Epithelial cell of prostate (primary cell): ENCODE measurements around the gene GH1.
"Not testable (repeated sequence)": the region's sequence is repeated elsewhere in the genome, so short reads cannot be mapped to it uniquely, and the experiment has no call there.

ENCODE experiments used
- DNase-seq: peaks from one replicate; pipeline ENCODE4 v3.0.0-alpha.2; 2011; ENCODE audit warnings: low read depth, low spot score
- H3K27ac ChIP-seq: fragments of 450-650 bp; 2 replicates; pipeline ENCODE4 v1.5.1; 2017; ENCODE audit warnings: mild to moderate bottlenecking

Gene GH1

DNA sequence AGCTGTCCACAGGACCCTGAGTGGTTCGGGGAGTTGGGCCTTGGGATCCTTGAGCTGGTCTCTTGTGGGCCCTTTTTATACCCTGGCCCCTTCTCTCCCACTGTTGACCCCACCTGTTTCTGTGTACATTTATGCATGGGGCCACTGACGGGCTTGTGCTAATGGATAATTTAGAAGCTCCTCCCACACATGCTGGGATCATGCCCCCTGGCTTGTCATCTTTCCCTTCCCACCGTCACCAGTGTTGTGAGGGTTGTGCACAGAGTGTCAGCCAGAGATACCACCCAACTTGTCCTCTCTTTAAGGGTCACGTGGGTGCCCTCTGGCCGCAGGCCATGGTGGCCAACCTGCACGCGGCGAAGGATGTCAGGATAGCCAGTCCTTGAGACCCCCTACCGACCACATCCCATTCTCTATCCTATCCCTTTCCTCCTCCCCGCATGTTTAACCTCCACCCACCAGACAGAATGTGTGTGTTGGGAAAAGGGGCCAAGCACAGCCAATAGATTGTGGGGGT lies at the start of gene GH1:
Gene GH1, minus strand, starts transcription at position 51 of the 517 bp plus-strand sequence. CDS start 63 bp downstream, outside the sequence.
- not testable (repeated sequence) for DNase-seq, H3K27ac ChIP-seq

DNA sequence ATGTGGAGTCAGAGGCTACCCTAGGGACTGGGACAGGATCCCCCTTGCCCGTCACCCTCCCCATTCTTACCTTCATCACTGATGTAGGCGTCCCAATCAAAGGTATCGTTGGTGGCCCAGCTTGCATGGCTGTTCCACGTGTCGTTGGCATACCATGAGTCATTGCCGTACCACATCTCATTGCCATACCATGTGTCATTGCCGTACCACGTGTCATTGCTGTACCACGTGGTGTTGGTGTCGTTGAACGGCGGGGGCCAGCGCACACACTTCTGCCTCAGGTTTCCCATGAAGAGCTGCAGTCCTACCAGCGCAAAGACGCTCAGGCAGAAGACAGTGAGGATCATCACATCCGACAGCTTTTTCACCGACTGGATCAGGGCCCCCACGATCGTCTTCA lies 49.3 kb upstream of the GH1 start:
- DNase-seq: no peak
- no peak overlapping the region for H3K27ac ChIP-seq

DNA sequence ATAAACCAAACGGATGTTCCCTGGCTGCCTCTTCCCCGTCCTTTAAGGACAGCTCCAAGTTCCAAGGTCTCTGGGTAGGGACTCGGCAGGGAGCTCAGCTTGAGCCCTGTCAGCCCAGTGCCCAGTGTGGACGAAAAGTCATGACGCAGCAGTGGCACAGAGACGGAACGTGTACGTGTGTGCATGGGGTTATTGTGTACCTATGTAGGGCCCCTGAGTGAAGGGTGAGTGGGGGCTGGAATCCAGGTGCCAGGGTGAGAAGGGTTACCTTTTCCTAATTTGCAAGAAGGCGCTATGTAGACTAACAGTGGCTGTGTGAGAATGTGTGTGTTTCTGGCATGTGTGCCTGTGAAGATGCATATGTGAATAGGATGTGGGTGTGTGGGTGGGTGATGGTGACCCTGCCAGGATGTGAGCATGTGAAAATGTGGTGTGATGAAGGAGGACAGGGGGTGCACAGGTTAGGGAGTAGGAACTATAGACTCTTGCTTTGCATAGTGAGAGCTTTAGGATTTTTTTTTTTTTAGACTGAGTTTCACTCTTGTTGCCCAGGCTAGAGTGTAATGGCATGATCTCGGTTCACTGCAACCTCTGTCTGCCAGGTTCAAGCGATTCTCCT lies 48.1 kb upstream of the GH1 start:
- H3K27ac ChIP-seq: no peak overlapping the region
- DNase-seq: no peak

DNA sequence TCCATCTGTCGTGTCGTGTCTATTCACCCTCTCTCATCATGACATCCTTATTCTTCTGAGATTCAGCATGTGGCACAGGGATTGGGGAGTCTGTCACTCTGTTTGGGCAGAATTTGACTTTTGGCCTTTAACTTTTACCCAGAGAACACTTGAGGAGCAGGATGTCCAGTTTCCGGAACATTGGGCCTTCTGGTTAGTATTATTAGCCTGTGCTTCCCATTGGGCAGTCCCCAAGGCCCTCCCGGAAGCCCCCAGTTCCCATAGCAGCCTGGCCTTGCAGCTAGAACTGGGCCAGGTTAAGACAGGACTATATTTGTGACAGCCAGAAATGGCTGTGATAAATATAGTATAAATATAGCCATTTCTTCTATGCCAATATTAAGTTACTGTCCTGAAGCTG lies 44.5 kb upstream of the GH1 start:
- no peak for DNase-seq
- no peak overlapping the region for H3K27ac ChIP-seq

DNA sequence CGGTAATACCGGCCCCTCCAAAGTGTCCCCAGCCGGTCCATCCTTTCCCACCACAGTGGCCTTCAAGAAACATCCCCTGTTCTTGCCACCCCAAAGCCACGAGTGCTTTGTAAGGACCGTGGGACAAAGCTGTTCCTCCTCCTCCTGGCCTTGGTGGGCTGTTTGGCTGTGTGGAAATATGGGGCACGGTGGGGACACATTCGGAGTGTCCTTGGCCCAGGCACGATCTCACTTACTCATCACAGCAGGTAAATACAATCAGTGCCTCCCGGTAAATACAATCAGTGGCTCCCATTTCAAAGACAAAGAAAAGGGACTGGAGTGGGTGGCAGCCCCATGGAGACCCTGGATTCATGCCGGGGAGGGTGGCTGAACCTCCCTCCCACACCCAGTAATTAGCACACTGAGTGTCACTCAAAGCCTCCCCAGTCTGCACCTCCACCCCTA lies 43.7 kb upstream of the GH1 start:
- DNase-seq: no peak

DNA sequence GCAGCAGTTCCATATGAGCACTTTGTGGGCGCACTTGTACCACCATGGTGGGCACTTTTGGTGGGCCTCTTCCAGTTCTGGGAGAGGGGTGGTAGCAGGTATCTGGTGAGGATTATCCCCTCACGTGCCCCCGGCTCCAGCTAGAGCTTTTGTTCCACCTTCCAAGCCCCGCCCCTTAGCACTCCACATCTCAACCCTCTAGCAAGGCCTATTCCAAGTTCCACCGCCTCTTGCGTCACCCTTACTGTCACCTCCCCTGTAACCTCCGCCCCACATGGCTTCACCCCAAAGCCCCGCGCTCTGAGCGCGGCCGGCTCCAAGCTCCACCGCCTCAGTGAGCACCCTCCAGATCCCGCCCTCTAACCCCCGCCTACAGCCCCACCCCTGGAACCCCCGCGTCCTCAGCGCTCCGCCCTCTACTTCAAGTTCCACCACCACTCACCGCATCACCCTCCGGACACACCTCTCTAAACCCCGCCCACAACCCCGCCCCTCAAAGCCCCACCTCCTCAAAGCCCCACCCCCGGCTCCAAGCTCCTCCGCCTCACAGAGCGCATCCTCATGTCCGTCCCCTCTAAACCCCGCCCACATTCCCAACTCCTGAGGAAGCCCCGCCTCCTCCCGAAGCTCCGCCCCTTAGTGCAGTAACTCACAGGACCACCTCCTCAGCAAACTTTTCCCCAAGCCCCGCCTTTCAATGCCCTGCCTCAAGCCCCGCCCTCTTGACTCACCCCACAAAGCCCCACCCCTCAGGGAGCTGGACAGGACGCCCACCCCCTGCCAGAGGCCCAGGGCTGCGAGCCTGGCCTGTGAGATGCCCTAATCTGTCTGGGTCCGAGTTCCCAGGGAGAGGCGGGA lies 42.9 kb upstream of the GH1 start:
- DNase-seq: no peak

More for the DNA sequence above, 43.7 kb upstream of the GH1 start:
- H3K27ac ChIP-seq: no peak overlapping the region

DNA sequence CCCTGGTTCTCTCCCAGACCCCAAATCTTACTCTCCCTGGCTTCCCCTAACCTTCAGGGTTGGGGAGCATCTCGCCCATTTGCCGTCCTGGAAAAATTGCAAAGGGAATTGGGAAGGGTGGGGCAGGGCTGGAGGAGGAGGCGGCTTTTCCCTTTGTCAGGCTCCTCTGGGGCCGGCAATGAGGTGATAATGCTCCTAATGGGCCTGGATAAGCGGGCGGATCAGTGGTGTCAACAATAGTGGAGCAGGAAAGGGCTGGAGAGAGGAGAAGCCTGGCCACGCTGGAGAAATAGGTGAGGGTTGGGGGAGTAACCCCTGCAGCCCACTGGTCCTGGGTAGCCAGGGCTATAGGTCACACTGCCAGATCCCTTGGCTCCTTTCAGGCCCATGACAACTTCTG lies 41.8 kb upstream of the GH1 start:
- no peak for DNase-seq
- H3K27ac ChIP-seq: no peak overlapping the region

More for the DNA sequence above, 42.9 kb upstream of the GH1 start:
- no peak overlapping the region for H3K27ac ChIP-seq

DNA sequence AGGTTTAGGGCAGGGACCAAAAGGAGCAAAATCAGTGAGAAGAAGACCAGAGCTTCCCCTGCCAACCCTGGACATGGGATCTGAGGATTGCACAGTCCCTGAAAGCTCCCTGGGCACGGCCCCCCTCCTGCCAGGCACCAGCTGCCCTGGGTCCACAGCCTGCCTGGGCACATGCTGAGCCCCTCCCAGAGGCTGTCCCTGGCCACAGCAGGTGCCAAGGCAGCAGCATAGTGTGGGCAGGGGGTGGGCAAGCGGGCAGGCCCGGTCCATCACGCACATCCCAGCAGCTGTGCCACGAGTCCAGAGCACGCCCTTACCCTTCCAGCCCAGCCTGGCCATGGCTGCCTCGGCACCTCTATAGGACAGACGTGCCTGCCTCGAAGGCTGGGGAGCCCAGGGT lies 41.4 kb upstream of the GH1 start:
- no peak overlapping the region for H3K27ac ChIP-seq
- no peak for DNase-seq

DNA sequence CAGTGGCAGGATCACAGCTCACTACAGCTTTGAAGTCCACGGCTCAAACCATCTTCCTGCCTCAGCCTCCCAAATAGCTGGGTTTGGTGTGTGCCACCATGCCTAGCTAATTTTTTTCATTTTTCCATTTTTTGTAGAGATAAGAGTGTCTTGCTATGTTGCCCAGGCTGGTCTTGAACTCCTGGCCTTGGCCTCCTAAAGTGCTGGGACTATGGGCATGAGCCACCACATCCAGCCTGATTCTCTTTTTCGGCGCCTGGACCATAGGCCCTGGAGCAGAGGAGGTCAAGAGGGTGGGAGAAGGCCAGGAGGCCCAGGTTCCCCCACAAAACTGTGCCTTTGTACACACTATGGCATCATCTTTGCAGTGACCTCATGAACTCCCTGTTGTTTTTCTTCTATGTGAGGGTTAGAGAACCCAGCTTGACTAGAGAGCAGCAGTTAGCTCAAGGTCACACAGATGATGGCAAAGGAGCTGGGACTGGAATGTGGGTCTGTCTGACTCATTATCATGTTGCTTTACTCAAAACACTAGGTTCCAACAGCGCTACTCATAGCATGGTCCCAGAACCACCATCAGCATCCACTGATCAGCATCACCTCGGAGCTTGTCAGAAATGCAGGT lies 37.8 kb upstream of the GH1 start:
- no peak overlapping the region for H3K27ac ChIP-seq
- DNase-seq: no peak

DNA sequence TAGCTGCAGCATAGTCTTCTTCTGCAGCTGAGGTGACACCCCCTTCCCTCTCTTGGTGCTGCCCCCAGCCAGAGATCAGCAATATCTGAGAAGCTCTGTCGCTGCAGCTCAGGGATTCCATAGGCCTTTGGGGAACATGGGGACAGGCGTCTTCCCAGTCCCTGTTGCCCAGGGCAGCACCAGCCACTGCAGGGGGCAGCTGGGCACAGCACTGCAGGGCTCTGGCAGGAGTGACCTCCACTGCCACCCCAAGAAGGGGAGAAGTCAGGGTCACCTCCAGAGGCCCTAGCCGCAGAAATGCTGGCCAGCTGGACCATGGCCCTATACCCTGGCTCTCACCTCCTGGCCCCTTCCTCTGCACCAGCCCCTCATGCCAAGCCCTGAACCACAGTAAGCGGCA lies 37.2 kb upstream of the GH1 start:
- no peak for DNase-seq
- H3K27ac ChIP-seq: no peak overlapping the region

DNA sequence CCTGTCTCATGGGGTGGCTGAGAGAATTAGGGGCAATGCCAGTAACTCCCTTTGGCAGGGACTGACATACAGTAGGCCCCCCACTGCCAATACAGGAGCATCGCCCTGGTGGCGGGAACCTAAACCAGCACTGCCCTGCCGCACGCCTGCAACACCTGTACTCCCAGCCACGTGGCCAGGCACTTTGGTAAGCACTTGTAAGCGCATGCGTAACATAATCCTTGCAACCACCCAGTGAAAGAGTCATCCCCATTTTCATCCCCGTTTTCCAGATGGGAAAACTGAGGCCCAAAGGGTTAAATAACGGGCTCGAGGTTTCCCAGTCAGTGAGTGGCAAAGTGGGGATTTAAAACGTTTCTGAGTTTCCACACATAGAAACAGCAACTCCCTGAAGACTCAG lies 36.6 kb upstream of the GH1 start:
- no peak overlapping the region for H3K27ac ChIP-seq

DNA sequence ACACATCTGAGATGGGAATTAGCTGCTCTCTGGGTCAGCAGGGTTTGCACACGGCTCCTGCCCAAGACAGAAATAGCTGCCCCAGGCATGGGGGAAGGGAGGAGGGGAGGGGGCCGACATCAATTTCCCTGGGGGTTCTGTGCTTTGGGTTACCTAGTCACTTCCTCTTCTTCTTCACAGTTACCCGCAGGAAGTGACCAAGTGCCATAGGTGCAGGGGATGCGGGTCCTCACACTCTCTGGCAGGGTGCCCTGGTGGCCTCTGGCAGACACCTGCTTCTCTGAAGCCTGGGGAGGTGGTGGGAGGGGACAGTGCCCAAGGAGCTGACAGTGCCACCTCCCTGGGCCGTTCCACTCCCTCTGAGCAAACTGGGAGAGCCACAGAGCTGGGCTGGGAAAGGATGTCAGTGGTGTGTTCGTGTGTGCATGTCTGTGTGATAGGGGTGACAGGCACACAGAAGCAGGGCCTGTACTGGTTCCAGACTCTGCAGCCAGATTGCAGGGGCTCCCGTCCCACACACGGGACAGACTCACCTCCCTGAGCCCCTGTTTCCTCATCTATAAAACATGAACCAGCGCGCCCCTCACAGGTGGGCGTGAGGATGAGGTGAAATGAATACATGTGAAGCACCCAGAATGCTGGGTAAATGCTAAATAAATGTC lies 35.9 kb upstream of the GH1 start:
- no peak overlapping the region for H3K27ac ChIP-seq

More for the DNA sequence above, 36.6 kb upstream of the GH1 start:
- DNase-seq: no peak

DNA sequence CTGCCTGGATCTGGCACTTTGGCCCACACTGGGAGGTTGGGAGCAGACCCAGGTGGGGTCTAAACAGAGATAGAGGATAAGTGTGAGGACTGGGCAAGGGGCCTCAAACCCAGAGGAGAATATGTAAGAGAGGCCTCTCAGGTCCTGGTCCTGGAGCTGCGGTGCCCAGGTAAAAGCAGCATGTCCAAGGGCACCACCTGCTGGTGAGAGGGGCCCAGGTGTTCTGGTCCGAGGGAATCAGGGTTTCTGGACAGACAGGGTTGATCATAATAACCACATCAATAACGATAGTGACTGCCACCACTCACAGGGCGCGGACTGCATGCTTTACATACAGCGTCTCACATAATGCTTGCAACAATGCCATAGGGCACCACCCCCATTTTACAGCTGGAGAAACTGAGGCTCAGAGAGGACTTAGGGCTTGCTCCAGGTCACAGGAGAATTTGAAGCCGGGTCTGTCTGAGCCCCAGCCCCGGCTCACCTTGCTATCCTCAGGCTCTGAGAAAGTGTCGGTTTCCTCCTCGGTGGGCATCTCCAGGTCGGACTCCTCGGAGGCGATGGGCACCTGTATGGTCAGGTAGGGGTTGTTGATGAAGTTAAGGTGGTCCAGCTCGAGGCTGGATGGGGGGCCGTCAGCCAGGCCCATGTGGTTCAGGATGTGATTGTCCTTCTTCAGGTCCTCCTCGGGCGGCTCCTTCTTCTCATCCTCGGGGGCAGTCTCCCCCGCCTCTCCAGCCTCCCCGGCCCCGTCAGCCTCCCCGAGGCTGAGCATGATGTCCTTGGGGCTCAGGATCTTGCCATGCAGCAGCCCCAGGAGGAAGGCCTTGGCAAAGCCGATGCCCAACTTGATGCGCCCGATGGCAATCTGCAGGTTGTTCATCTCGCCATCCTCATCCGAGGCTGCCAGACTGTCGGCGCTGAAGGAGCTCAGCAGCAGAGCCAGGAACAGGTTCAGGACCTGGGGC lies 32.6 kb upstream of the GH1 start:
- H3K27ac ChIP-seq: no peak overlapping the region
- no peak for DNase-seq

More for the DNA sequence above, 35.9 kb upstream of the GH1 start:
- DNase-seq: no peak

DNA sequence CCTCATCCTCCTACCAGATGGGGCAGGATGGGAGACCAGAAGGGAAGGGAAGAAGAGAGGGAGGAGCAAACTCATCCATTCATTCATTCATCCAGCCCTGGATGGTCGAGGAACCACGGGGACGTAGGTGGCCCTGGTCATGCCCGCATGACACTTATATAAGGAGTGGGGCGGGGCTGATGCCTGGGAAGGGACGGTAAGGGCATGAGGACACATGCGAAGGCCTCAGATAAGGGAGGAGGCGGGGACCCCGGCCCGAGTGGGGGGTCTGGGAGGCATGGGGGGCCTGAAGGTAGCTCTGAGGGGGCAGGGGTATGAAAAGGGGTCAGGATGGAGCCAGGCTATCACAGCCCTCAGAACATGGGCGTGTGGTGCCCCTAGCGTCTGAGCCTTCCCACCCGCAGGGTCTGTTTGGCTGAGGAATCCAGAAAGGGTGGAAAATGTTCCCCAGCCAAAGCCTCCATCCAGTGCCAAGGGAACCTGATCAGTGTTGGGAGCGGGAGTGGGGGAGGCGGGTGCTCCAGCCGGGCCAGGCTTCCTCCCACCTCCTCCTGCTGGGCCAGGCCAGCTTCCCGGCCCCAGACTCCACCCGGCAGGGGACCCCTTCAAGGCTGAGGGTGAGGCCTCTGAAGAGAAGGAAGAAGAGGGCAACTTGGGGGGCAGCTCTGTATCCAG lies 31.1 kb upstream of the GH1 start:
- no peak overlapping the region for H3K27ac ChIP-seq
- DNase-seq: no peak

DNA sequence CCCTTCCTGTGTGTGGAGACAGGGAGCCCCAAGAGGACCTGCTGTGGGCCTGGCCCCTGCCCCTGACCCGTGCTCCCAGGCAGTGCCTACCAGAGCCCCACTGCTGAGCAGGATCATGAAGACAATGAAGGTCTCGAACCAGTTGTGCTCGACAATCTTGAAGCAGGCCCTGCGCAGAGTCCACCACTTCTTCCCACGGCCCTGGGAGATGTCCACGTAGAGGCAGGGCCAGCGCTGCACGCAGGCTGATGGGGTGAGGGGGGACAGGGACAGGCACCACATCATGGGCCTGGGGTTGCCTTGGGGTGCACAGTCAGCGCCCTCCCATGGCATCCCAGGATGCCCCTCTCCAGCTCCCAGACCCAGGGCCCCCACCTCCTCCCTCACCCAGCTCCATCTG lies 29.9 kb upstream of the GH1 start:
- DNase-seq: no peak
- no peak overlapping the region for H3K27ac ChIP-seq

DNA sequence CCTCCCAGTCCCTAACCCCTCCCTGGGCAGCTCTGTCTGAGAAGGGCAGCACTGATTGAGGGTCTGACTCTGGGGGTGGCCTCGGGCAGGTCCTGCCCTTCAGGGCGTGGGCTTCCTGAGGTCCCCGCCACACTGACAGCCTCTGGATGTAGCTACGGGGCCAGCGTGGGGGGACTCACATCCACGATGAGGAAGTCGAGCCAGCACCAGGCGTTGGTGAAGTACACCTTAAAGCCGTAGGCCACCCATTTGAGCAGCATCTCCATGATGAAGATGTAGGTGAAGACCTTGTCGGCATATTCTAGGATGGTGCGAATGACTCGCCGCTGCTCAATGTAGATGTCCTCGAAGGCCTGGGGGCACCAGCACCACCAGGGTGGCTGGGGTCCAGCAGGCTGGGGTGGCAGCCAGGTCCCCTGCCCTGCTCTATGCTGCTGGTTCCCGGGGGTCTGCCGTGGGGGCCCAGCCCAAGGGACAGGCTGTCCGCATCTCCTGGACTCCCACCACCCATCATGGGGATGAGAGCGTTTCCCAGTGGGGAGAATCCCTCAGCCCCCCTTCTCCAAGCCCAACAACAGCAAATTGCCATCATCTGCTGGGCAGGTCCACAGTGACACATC lies 29.2 kb upstream of the GH1 start:
- no peak for DNase-seq
- H3K27ac ChIP-seq: no peak overlapping the region

DNA sequence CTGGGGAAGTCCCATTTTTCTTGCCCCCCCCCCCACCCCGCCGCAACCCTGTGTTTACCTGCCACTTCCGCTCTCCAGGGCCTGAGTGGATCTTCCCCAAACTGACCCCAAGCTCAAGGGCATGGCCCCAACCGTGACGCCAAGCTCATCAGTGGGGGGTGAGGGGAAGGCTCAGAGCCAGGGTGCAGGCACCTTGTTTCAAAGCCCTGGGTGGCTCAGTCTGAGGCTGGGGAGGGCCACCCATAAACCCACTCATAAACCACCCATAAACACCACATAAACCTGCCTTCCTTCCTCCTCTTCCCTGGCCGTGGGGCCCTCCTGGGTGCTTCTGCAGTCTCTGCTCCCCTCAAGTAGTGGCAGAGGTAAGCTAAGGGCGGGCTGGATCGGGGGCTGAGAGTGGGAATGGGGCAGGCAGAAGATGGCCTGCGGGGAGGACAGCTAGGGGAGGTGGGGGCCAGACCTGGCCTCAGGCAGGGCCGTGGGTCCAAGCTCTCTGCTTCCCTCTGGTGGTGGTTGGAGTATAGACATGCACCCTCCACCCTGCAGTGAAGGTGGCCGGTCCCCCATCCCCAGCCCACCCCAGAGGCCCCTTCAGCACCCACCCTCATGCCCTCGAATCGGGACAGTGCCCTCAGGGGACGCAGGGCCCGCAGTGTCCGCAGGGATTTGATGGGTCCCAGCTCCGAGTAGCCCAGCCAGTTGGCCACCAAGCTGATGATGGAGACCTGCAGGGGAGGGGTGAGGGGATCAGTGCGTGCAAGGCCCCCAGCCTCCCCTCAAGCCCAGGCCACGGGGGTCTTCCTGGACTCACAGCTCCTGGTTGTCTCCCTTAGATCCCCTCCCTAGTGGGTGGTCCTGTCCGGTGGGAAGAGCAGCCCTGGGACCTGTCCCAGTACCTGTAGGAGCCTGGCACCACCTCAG lies 28.1 kb upstream of the GH1 start:
- DNase-seq: no peak

More for the DNA sequence above, 28.1 kb upstream of the GH1 start:
- H3K27ac ChIP-seq: no peak overlapping the region
